ENCODE results near the gene ZNF865.
A peak's percentile ranks its signal among the peaks of the same experiment; 100 is the strongest.
"Not testable (repeated sequence)": the region's sequence is repeated elsewhere in the genome, so short reads cannot be mapped to it uniquely, and the experiment has no call there.

Gene ZNF865

GRCh38 chr19:55605637-55606470 is at the start of gene ZNF865:
ZNF865 (plus strand) TSS chr19:55605647; CDS start chr19:55613619, 7,972 bp downstream.
- DNase-seq (ENCODE audit: low read depth): peak; percentile 75

- no peak for DNase-seq (ENCODE audit: low read depth)
Measured at GRCh38 chr19:55559684-55560083, 45.8 kb upstream of the ZNF865 start.

GRCh38 chr19:55563261-55563690 is 42.2 kb upstream of the ZNF865 start:
- DNase-seq (ENCODE audit: low read depth): no peak

GRCh38 chr19:55566823-55567222 is 38.6 kb upstream of the ZNF865 start:
- no peak for DNase-seq (ENCODE audit: low read depth)

GRCh38 chr19:55567708-55568328 is 37.6 kb upstream of the ZNF865 start:
- DNase-seq (ENCODE audit: low read depth): no peak

GRCh38 chr19:55569477-55569876 is 36.0 kb upstream of the ZNF865 start:
- not testable (repeated sequence) for DNase-seq (ENCODE audit: low read depth)

GRCh38 chr19:55573929-55574328 is 31.5 kb upstream of the ZNF865 start:
- not testable (repeated sequence) for DNase-seq (ENCODE audit: low read depth)

GRCh38 chr19:55576746-55577145 is 28.7 kb upstream of the ZNF865 start:
- no peak for DNase-seq (ENCODE audit: low read depth)

GRCh38 chr19:55578031-55578760 is 27.3 kb upstream of the ZNF865 start:
- no peak for DNase-seq (ENCODE audit: low read depth)

GRCh38 chr19:55578761-55579747 is 26.4 kb upstream of the ZNF865 start:
- no peak for DNase-seq (ENCODE audit: low read depth)

GRCh38 chr19:55579766-55580621 is 25.5 kb upstream of the ZNF865 start:
- DNase-seq (ENCODE audit: low read depth): no peak

- DNase-seq (ENCODE audit: low read depth): peak; percentile 81
Measured at GRCh38 chr19:55580628-55581144, 24.8 kb upstream of the ZNF865 start, which contains the start of gene ZNF579. ZNF579 (minus strand) TSS chr19:55580848; CDS start chr19:55579639, 1,209 bp downstream.

GRCh38 chr19:55581145-55581822 is 24.2 kb upstream of the ZNF865 start:
- DNase-seq (ENCODE audit: low read depth): no peak

GRCh38 chr19:55581823-55582223 is 23.6 kb upstream of the ZNF865 start:
- no peak for DNase-seq (ENCODE audit: low read depth)

GRCh38 chr19:55582284-55582683 is 23.2 kb upstream of the ZNF865 start:
- not testable (repeated sequence) for DNase-seq (ENCODE audit: low read depth)

GRCh38 chr19:55583897-55584296 is 21.6 kb upstream of the ZNF865 start:
- not testable (repeated sequence) for DNase-seq (ENCODE audit: low read depth)

GRCh38 chr19:55584871-55585270 is 20.6 kb upstream of the ZNF865 start:
- DNase-seq (ENCODE audit: low read depth): no peak

GRCh38 chr19:55585658-55586339 is 19.6 kb upstream of the ZNF865 start:
- DNase-seq (ENCODE audit: low read depth): peak; percentile 30

Measured in stromal cell of bone marrow (primary cell).